ENCODE data around the gene SLC38A8.

SLC38A8 gene

DNA sequence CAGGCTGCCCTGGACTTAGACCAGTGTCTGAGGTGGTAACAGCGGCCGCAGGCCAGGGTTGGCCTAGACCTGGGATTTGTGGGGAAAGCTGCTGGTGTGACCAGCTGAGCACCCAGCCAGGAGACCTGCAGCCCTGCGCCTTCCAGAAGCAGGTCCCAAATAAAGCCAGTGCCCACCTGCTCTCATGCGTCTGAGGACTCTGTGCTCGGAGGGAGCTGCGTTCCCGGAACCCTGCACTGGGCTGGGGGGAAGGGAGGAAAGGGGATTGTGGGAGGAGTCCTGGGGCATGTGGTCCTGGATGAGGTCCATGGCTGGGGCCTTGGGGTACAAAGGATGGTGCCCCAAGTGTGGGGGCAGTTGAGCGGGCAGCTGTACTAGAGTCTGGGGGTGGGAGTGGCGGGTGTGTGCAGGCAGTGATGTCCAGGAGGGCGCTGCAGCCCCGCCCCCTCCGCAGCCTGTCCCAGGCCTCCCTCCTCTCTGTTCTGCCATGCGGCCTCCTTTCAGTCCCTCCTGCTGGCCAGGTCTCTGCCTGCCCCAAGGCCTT, 76.4 kb downstream of the SLC38A8 start:
- Histone ChIP-seq H3K4me3 (ENCODE audit: low read depth in 1 of 2, low read length in 2 of 2) (no peak overlapping the region), H3K27ac (ENCODE audit: low read length) (no peak overlapping the region), H3K9me3 (ENCODE audit: control insufficient read depth in 1 of 2, low read length in 2 of 2) (no peaks in the 10 kb centered on the region), H3K27me3 (ENCODE audit: low read depth, low read length) (no peaks in the 10 kb centered on the region), H3K4me1 (ENCODE audit: control insufficient read depth in 1 of 2, insufficient read depth in 2 of 2, low read length in 2 of 2) (no peaks in the 10 kb centered on the region), H3K36me3 (ENCODE audit: control insufficient read depth in 1 of 2, insufficient read depth in 2 of 2, low read length in 2 of 2) (peaks cover 0 to 43% of the 10 kb centered on the region in 2 donors)

DNA sequence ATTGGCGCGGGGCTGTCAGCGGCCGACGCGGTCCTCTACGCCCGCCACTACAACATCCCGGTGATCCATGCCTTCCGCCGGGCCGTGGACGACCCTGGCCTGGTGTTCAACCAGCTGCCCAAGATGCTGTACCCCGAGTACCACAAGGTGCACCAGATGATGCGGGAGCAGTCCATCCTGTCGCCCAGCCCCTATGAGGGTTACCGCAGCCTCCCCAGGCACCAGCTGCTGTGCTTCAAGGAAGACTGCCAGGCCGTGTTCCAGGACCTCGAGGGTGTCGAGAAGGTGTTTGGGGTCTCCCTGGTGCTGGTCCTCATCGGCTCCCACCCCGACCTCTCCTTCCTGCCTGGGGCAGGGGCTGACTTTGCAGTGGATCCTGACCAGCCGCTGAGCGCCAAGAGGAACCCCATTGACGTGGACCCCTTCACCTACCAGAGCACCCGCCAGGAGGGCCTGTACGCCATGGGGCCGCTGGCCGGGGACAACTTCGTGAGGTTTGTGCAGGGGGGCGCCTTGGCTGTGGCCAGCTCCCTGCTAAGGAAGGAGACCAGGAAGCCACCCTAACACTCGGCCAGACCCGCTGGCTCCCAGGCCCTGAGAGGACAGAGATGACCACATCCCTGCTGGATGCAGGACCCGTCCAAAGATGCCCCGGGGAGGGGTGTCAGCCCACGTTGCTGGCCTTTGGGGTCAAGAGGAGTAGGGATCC, 77.0 kb downstream of the SLC38A8 start:
- H3K27ac ChIP-seq (ENCODE audit: low read length) = no peak overlapping the region
- no peaks in the 10 kb centered on the region for H3K27me3 ChIP-seq (ENCODE audit: low read depth, low read length)
- H3K9me3 ChIP-seq (ENCODE audit: control insufficient read depth in 1 of 2, low read length in 2 of 2) = no peaks in the 10 kb centered on the region
- peaks cover 0 to 49% of the 10 kb centered on the region in 2 donors for H3K36me3 ChIP-seq (ENCODE audit: control insufficient read depth in 1 of 2, insufficient read depth in 2 of 2, low read length in 2 of 2)
- no peaks in the 10 kb centered on the region for H3K4me1 ChIP-seq (ENCODE audit: control insufficient read depth in 1 of 2, insufficient read depth in 2 of 2, low read length in 2 of 2)
- no peak overlapping the region for H3K4me3 ChIP-seq (ENCODE audit: low read depth in 1 of 2, low read length in 2 of 2)

- H3K27me3 ChIP-seq (ENCODE audit: low read depth, low read length) = no peaks in the 10 kb centered on the region
- no peaks in the 10 kb centered on the region for H3K4me1 ChIP-seq (ENCODE audit: control insufficient read depth in 1 of 2, insufficient read depth in 2 of 2, low read length in 2 of 2)
- no peak overlapping the region for H3K27ac ChIP-seq (ENCODE audit: low read length)
- no peaks in the 10 kb centered on the region for H3K9me3 ChIP-seq (ENCODE audit: control insufficient read depth in 1 of 2, low read length in 2 of 2)
- no peak overlapping the region for H3K4me3 ChIP-seq (ENCODE audit: low read depth in 1 of 2, low read length in 2 of 2)
- peaks cover 1 to 56% of the 10 kb centered on the region in 2 donors for H3K36me3 ChIP-seq (ENCODE audit: control insufficient read depth in 1 of 2, insufficient read depth in 2 of 2, low read length in 2 of 2)
Measured at GRCh38 chr16:83964684-83965443, 77.7 kb downstream of the SLC38A8 start.

DNA sequence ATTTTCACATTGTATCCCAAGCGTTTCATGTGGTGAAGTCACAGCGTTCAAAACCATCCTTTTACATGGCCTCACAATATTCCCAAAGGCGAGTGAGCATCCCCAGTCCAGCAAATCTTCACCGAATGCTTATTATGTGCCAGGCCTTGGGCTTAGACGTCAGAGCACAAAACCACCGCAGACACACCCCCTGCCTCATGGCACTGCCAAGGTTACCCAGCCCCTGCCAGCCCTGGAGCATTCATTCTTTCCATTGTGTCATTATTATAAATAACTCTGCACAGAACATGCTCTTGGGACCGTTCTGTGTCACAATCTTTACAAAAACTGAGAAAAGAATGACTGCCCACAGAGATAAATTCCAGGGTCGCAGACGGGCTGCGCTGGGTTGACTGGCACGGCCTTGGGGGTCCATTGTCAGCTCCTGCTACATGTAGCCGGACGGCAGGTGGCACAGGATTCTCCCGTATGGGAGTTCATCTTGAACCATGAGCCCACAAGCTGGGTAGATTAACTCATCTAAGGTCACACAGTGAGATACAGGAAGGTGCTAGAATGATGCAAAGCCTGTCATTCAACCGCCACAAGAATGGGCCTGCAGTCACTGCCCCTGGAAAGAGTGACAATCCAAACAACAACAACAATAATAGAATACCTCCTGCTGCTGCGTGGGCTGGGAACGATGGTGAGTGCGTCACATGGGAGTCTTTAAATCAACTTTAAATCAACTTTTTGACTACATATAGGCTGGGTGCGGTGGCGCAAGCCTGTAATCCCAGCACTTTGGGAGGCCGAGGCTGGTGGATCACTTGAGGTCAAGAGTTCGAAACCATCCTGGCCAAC, 79.1 kb downstream of the SLC38A8 start:
- Histone ChIP-seq H3K27ac (ENCODE audit: low read length) (no peak overlapping the region), H3K4me1 (ENCODE audit: control insufficient read depth in 1 of 2, insufficient read depth in 2 of 2, low read length in 2 of 2) (no peaks in the 10 kb centered on the region), H3K36me3 (ENCODE audit: control insufficient read depth in 1 of 2, insufficient read depth in 2 of 2, low read length in 2 of 2) (peaks cover 9 to 70% of the 10 kb centered on the region in 2 donors)

DNA sequence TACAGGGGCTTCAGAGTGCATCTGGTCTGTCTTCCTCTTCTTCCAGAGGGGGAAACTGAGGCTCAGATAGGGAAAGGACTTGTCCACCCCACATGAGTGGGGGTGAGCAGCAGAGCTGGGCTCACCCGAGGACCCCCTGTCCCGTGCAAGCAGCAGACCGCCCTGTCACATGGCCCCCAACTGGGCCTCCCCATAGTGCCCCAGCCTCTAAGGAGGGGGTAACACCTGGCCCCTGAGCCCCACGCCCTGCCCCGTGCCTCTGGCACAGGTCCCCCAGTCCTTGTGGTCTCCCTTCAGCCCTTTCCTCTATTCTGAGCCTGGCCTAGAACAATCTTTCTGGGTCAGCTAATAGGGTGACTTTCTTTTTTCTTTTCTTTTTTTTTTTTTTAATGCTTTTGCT, 81.0 kb downstream of the SLC38A8 start:
- H3K27me3 ChIP-seq (ENCODE audit: low read depth, low read length) = no peaks in the 10 kb centered on the region
- H3K4me1 ChIP-seq (ENCODE audit: control insufficient read depth in 1 of 2, insufficient read depth in 2 of 2, low read length in 2 of 2) = no peaks in the 10 kb centered on the region
- H3K4me3 ChIP-seq (ENCODE audit: low read depth in 1 of 2, low read length in 2 of 2) = no peak overlapping the region
- H3K9me3 ChIP-seq (ENCODE audit: control insufficient read depth in 1 of 2, low read length in 2 of 2) = no peaks in the 10 kb centered on the region
- no peak overlapping the region for H3K27ac ChIP-seq (ENCODE audit: low read length)
- H3K36me3 ChIP-seq (ENCODE audit: control insufficient read depth in 1 of 2, insufficient read depth in 2 of 2, low read length in 2 of 2) = peaks cover 14 to 70% of the 10 kb centered on the region in 2 donors

More for the DNA sequence above, 79.1 kb downstream of the SLC38A8 start:
- no peaks in the 10 kb centered on the region for H3K9me3 ChIP-seq (ENCODE audit: control insufficient read depth in 1 of 2, low read length in 2 of 2)
- H3K4me3 ChIP-seq (ENCODE audit: low read depth in 1 of 2, low read length in 2 of 2) = no peak overlapping the region
- H3K27me3 ChIP-seq (ENCODE audit: low read depth, low read length) = no peaks in the 10 kb centered on the region

- Histone ChIP-seq H3K4me3 (ENCODE audit: low read depth in 1 of 2, low read length in 2 of 2) (no peak overlapping the region), H3K27me3 (ENCODE audit: low read depth, low read length) (no peaks in the 10 kb centered on the region), H3K36me3 (ENCODE audit: control insufficient read depth in 1 of 2, insufficient read depth in 2 of 2, low read length in 2 of 2) (peaks cover 14 to 65% of the 10 kb centered on the region in 2 donors), H3K9me3 (ENCODE audit: control insufficient read depth in 1 of 2, low read length in 2 of 2) (no peaks in the 10 kb centered on the region), H3K4me1 (ENCODE audit: control insufficient read depth in 1 of 2, insufficient read depth in 2 of 2, low read length in 2 of 2) (no peaks in the 10 kb centered on the region), H3K27ac (ENCODE audit: low read length) (no peak overlapping the region)
Measured at GRCh38 chr16:83960521-83961249, 81.9 kb downstream of the SLC38A8 start.
